GM21529 (cell line): ENCODE data around the gene API5.

Experiments used
- ATAC-seq: cut with Tn5 transposase; IDR thresholded peaks from one replicate; pipeline ENCODE4 v1.9.1; 2021; ENCODE audit not compliant: unreplicated experiment

The API5 gene

GRCh38 chr11:43358801-43359421 lies 47.1 kb downstream of the API5 start, which contains the start of gene TTC17:
Gene TTC17, plus strand, starts transcription at chr11:43358920. Its CDS starts 35 bp downstream, at chr11:43358955.
- ATAC-seq: peak; percentile 91

DNA sequence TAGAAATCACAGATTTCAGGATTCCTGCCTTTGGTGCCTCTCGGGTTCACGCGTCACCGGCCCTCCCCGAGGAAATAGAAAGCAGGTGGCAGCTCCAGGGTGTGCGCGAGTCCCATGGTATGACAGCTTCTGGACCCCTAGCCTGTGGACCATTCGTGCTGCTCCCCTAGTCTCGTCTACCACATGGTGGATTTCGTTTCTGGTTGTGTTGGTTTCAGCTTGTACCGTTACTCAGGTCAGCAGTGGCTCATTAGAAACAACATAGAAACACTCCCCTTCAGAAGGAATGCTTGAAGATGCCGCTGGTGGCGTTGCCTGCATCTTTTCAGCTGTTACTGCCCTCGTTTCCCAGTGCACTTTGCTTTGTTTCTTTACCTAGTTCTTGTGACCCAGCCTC lies 47.6 kb downstream of the API5 start:
- ATAC-seq: peak; percentile 46

DNA sequence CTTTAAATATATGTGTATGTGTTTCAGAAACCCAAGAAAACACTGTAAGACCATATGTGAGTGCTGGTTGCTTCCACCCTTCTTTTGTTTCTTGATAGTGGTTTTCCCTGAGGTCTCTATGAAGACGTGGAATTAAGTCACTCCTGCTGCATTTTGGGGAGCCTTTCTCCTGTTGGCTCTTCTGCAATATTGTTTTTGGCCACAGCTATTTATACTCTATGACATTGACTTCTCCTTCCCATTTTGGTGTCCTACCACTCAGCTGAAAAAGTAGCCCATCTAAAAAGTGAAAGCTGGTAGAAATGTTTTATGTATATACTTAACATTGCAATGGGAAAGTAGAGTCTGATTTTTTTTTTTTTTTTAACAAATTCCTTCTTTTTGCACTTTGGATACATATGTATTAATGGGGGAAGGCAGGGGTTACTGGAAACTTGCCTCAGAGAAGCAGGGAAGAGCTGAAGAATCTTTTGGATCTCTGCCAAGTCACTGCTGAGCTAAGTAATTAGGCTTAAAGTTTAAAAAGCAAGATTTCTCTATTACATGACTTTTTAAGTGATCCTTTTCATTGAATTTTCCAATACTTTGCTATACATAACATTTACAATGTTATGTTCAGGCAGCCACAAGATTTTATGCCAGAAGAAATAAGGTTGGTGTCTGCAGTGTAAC lies 48.7 kb downstream of the API5 start:
- no peak for ATAC-seq

DNA sequence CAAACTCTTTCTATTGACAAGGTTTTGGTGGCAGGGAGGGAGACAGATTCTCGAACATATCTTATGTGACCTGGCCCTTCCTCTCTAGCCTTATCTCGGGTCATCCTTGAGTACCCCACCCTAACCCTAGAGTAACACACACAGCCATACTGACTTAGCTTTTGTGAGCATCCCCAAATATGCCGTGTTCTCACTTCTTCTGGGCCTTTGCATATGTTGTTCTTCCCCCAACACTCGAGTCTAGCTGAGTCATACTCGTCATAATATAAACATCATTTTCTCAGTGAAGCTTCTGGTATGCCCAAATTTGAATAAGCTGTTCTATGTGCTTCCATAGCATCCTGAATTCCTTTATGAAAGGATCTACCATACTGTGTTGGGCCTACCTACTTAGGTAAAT lies 54.9 kb downstream of the API5 start:
- ATAC-seq: no peak

DNA sequence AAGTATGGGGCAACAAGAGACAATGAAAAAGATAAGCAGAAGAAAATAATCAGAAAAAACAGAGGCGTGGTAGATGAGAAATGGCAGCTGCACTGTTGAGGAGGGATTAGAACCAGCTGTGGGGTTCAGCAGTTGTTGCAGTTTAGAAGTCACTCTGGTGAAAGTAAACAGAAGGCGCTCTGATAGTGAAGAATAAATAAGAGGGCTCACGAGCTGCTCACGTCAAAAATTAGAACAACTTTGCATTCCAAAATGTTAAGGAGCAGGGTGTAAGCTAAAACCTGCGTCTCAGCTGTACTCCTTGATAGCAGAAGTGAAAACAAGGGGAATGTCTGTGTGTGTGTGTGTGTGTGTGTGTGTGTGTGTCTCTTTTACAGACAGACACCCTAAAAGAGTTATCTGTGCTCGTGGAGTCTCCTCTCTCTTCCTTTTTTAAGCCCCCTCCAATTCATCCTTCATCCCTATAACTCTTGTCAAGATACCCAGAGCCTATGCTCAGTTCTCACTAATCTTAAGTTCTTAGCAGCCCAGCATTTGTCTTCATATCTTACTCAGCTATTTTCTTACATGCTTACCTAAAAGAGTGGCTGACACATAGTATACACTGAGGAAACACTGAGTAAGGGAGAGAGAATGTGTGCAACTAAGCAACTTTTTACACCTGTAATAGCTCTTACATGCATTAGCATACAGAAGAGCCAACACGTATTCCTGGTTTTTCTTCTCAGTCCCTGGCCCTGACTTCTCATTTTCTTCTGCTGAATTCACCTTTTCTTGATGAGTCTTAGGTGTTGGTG lies 55.8 kb downstream of the API5 start:
- ATAC-seq: peak; percentile 59

- no peak for ATAC-seq
Observed at GRCh38 chr11:43376065-43376464, 64.3 kb downstream of the API5 start.

DNA sequence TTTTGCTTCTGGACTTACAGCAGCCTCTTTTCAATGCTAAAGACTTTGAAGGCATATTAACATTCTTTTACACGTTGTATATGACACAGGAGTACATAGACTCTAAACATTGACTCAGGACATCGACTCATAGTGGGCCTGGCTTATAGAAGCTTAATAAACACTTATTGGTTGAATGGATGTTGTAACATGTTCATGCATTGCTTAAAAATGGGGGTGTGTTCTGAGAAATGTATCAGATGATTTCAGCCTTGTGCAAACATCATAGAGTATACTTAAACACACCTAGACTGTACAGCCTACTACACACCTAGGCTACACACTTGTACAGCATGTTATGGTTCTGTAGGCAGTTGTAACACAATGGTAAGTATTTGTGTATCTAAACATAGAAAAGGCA lies 64.8 kb downstream of the API5 start:
- ATAC-seq: no peak

- ATAC-seq: no peak
Observed at GRCh38 chr11:43377389-43377788, 65.6 kb downstream of the API5 start.

DNA sequence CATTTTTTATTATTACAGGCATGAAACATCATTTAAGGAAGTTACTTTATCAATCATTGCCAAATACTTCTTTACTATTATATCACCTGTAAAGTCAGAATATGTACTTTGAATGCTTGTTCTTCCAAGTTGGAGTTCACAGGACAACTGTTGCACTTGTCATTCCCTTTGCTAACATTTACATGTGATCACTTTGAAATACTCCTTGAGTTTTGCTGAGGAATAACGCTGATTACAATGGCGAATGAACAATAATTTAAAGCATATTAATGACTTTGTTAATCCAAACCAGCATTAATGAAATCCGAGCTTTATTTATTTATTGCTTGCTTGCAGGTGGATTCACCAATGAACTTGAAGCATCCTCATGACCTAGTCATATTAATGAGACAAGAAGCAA lies 67.1 kb downstream of the API5 start:
- ATAC-seq: no peak

GRCh38 chr11:43381802-43382201 lies 70.0 kb downstream of the API5 start:
- ATAC-seq: no peak

- ATAC-seq: no peak
Observed at GRCh38 chr11:43382614-43383013, 70.8 kb downstream of the API5 start.

DNA sequence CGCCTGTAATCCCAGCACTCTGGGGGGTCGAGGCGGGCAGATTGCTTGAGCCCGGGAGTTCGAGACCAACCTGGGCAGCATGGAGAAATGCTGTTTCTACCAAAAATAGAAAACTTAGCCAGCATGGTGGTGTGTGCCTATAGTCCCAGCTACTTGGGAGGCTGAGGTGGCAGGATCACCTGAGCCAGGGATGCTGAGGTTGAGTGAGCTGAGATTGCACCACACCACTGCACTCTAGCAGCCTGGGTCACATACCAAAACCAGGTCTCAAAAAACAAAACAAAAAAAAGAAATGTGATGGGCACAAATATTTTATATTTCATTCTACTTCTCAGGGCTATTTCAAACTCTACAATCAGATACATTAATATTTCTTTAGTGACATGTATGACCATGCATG lies 72.6 kb downstream of the API5 start:
- no peak for ATAC-seq

- ATAC-seq: no peak
Observed at GRCh38 chr11:43392713-43393112, 80.9 kb downstream of the API5 start.

DNA sequence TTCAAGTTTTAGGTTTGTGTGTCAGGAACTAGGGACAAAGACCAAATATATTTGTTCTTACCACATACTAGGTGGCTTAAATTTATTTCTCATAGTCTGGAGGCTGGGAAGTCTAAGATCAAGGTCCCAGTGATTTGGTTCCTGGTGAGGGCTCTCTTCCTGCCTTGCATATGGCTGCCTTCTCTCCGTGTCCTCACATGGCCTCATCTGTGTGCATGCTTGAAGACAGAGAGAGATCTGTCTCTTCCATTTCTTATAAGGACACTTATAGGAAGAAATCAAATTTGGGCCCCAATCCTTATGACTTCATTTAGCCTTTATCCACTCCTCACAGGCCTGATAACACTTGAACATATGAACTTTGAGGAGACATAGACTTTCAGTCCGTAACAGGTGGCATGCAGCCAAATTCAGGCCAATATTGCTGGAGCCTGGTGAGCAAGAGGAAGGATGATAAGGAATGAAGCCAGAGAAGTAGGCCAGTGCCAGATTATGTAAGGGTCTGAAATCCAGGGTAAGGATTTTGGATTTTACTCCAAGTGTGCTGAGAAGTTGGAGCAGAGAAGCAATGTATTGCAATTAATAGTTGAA lies 82.1 kb downstream of the API5 start:
- ATAC-seq: no peak
